ENCODE measurements around the gene HGFAC. TPM values are rescaled to one million over a fixed set of nuclear protein-coding genes. Genes with fewer than 3 reads are reported as not detected.

The HGFAC gene
- total RNA-seq, 2 experiments from 2014 or later, result 0.25 to 0.75 TPM

GRCh38 chr4:3418029-3418762, 23.6 kb upstream of the HGFAC start:
- ChIA-PET POLR2A (no interaction called here), CTCF (no interaction called here)
- H3K4me3 Mint-ChIP-seq, result no peak overlapping the region
- DNase-seq (no peak), ATAC-seq (ENCODE audit: poor library complexity) (no peak)
- intact Hi-C loops (cut with DNase I, micrococcal nuclease), result no loop called here
- no peak for TF ChIP-seq CTCF (IDR thresholded peaks at IDR 0.05)
- no peak overlapping the region for H3K4me3 ChIP-seq (ENCODE audit: low read length)
- no peak overlapping the region for H3K27ac ChIP-seq (ENCODE audit: low read depth in 1 of 2, low read length in 2 of 2)
- no peaks in the 10 kb centered on the region for H3K36me3 ChIP-seq (ENCODE audit: insufficient read depth, low read length)
- peaks cover 11% of the 10 kb centered on the region for H3K36me3 Mint-ChIP-seq (ENCODE audit: low read depth)
- H3K4me1 ChIP-seq (ENCODE audit: insufficient read depth, low read length), result no peaks in the 10 kb centered on the region
- H3K27me3 Mint-ChIP-seq, result no peaks in the 10 kb centered on the region
- no peaks in the 10 kb centered on the region for H3K27me3 ChIP-seq (ENCODE audit: control insufficient read depth in 1 of 2, insufficient read depth in 2 of 2, low read length in 2 of 2)
- H3K4me1 Mint-ChIP-seq (ENCODE audit: low read depth), result no peaks in the 10 kb centered on the region
- no peak overlapping the region for H3K27ac Mint-ChIP-seq
- H3K9me3 Mint-ChIP-seq, result no peaks in the 10 kb centered on the region
- no peaks in the 10 kb centered on the region for H3K9me3 ChIP-seq (ENCODE audit: control insufficient read depth in 1 of 2, insufficient read depth in 1 of 2, low read length in 2 of 2)

GRCh38 chr4:3419836-3420605, 21.7 kb upstream of the HGFAC start:
- no peak overlapping the region for H3K27ac Mint-ChIP-seq
- Histone ChIP-seq H3K27ac (ENCODE audit: low read depth in 1 of 2, low read length in 2 of 2) (no peak overlapping the region), H3K4me3 (ENCODE audit: low read length) (no peak overlapping the region), H3K9me3 (ENCODE audit: control insufficient read depth in 1 of 2, insufficient read depth in 1 of 2, low read length in 2 of 2) (no peaks in the 10 kb centered on the region), H3K27me3 (ENCODE audit: control insufficient read depth in 1 of 2, insufficient read depth in 2 of 2, low read length in 2 of 2) (no peaks in the 10 kb centered on the region), H3K36me3 (ENCODE audit: insufficient read depth, low read length) (no peaks in the 10 kb centered on the region), H3K4me1 (ENCODE audit: insufficient read depth, low read length) (no peaks in the 10 kb centered on the region)
- no peaks in the 10 kb centered on the region for H3K27me3 Mint-ChIP-seq
- ATAC-seq (ENCODE audit: poor library complexity) (no peak), DNase-seq (no peak)
- ChIA-PET POLR2A (no interaction called here), CTCF (no interaction called here)
- intact Hi-C loops (cut with DNase I, micrococcal nuclease), result no loop called here
- no peaks in the 10 kb centered on the region for H3K9me3 Mint-ChIP-seq
- TF ChIP-seq CTCF (IDR thresholded peaks at IDR 0.05), result no peak
- H3K4me1 Mint-ChIP-seq (ENCODE audit: low read depth), result no peaks in the 10 kb centered on the region
- H3K36me3 Mint-ChIP-seq (ENCODE audit: low read depth), result peaks cover 11% of the 10 kb centered on the region
- H3K4me3 Mint-ChIP-seq, result no peak overlapping the region

GRCh38 chr4:3420606-3420955, 21.2 kb upstream of the HGFAC start:
- Mint-ChIP-seq H3K4me1 (ENCODE audit: low read depth) (no peaks in the 10 kb centered on the region), H3K4me3 (no peak overlapping the region), H3K9me3 (no peaks in the 10 kb centered on the region), H3K27ac (no peak overlapping the region), H3K36me3 (ENCODE audit: low read depth) (peaks cover 11% of the 10 kb centered on the region), H3K27me3 (no peaks in the 10 kb centered on the region)
- ChIA-PET CTCF (no interaction called here), POLR2A (no interaction called here)
- no peaks in the 10 kb centered on the region for H3K4me1 ChIP-seq (ENCODE audit: insufficient read depth, low read length)
- TF ChIP-seq CTCF (IDR thresholded peaks at IDR 0.05), result no peak
- no peaks in the 10 kb centered on the region for H3K27me3 ChIP-seq (ENCODE audit: control insufficient read depth in 1 of 2, insufficient read depth in 2 of 2, low read length in 2 of 2)
- no peaks in the 10 kb centered on the region for H3K36me3 ChIP-seq (ENCODE audit: insufficient read depth, low read length)
- H3K27ac ChIP-seq (ENCODE audit: low read depth in 1 of 2, low read length in 2 of 2), result no peak overlapping the region
- intact Hi-C loops (cut with DNase I, micrococcal nuclease), result no loop called here
- no peak for ATAC-seq (ENCODE audit: poor library complexity)
- no peak overlapping the region for H3K4me3 ChIP-seq (ENCODE audit: low read length)
- no peaks in the 10 kb centered on the region for H3K9me3 ChIP-seq (ENCODE audit: control insufficient read depth in 1 of 2, insufficient read depth in 1 of 2, low read length in 2 of 2)
- no peak for DNase-seq

Data from CD4-positive, alpha-beta T cell (primary cell).